Measurements from ENCODE around the gene MEI4.
"Not testable (repeated sequence)": the region's sequence is repeated elsewhere in the genome, so short reads cannot be mapped to it uniquely, and the experiment has no call there.

MEI4 gene

DNA sequence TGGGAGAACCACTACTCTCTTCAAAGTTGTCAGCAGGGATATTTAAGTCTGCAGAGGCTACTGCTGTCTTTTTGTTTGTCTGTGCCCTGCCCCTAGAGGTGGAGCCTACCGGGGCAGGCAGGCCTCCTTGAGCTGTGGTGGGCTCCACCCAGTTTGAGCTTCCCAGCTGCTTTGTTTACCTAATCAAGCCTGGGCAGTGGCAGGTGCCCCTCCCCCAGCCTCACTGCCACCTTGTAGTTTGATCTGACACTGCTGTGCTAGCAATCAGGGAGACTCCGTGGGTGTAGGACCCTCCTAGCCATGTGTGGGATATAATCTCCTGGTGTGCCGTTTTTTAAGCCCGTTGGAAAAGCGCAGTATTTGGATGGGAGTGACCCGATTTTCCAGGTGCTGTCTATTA is 47.3 kb downstream of the MEI4 start:
- H3K9ac ChIP-seq (ENCODE audit: low read length); H3K36me3 ChIP-seq (ENCODE audit: control insufficient read depth, insufficient read depth, low read length); H3K27ac ChIP-seq (ENCODE audit: low read depth, low read length); H3K4me3 ChIP-seq (ENCODE audit: low read length); H3K27me3 ChIP-seq (ENCODE audit: control insufficient read depth, insufficient read depth, low read length); H3K4me1 ChIP-seq (ENCODE audit: control insufficient read depth, insufficient read depth, low read length): not testable (repeated sequence)

DNA sequence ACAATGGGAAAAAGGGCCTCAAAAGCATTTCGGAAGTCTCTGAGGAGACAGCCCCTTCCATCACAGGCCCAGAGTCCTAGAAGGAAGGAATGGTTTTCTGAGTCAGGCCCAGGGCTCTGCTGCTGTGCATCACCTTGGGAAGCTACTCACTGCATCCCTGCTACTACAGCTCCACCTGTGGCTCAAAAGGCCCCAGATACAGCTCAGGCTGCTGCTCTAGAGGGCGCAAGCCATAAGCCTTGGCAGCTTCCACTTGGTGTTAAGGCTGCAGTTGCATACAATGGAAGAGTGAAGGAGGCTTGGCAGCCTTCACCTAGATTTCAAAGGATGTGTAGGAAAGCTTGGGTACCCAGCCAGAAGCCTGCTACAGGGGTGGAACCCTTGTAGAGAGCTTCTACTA is 54.8 kb downstream of the MEI4 start:
- H3K36me3 ChIP-seq (ENCODE audit: control insufficient read depth, insufficient read depth, low read length) = no peaks in the 10 kb centered on the region
- H3K4me3 ChIP-seq (ENCODE audit: low read length) = no peak overlapping the region

DNA sequence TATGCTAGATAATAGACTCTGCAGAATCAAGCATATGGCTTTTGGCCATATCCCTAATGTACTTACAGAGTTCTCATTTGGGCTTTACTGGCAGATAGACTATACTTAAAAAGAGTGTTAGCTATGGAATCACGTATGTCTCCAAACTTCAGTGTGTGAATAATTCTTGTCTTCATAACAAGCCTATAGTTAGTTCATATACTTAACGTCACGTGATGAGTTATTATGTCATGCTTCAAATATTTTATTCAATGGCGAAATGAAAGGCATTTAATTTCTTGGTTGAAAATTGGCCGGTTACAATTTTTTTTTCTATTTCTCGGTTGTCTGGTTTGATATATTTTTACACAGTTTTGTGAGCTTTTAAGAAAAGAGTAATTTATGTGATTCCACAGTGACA is 62.7 kb downstream of the MEI4 start:
- Histone ChIP-seq H3K27ac (ENCODE audit: low read depth, low read length) (no peak overlapping the region), H3K4me1 (ENCODE audit: control insufficient read depth, insufficient read depth, low read length) (no peaks in the 10 kb centered on the region), H3K9ac (ENCODE audit: low read length) (no peak overlapping the region), H3K4me3 (ENCODE audit: low read length) (no peak overlapping the region), H3K27me3 (ENCODE audit: control insufficient read depth, insufficient read depth, low read length) (no peaks in the 10 kb centered on the region), H3K36me3 (ENCODE audit: control insufficient read depth, insufficient read depth, low read length) (no peaks in the 10 kb centered on the region)

More for the DNA sequence above, 54.8 kb downstream of the MEI4 start:
- Histone ChIP-seq H3K27me3 (ENCODE audit: control insufficient read depth, insufficient read depth, low read length) (no peaks in the 10 kb centered on the region), H3K4me1 (ENCODE audit: control insufficient read depth, insufficient read depth, low read length) (no peaks in the 10 kb centered on the region), H3K27ac (ENCODE audit: low read depth, low read length) (no peak overlapping the region), H3K9ac (ENCODE audit: low read length) (no peak overlapping the region)

DNA sequence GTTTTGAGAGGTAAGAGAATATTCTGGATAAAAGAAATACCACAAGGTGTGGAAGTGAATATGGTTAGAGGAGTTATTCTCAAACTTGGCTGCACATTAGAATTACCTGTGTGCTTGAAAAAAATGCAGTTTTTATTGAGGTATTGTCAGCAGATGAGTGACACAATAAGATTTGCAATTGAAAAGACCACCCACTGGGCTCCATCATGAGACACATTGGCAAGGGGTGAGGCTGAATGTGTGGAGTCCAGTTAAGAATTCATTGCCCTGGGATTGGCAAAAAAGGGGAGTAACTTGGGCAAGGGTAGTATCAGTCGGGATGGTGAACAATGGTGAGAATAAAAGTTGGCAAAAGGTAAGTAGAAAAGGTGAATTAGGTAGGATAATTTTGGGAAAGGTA is 63.5 kb downstream of the MEI4 start:
- H3K36me3 ChIP-seq (ENCODE audit: control insufficient read depth, insufficient read depth, low read length) = no peaks in the 10 kb centered on the region
- no peaks in the 10 kb centered on the region for H3K27me3 ChIP-seq (ENCODE audit: control insufficient read depth, insufficient read depth, low read length)
- H3K9ac ChIP-seq (ENCODE audit: low read length) = no peak overlapping the region
- no peaks in the 10 kb centered on the region for H3K4me1 ChIP-seq (ENCODE audit: control insufficient read depth, insufficient read depth, low read length)
- no peak overlapping the region for H3K4me3 ChIP-seq (ENCODE audit: low read length)
- no peak overlapping the region for H3K27ac ChIP-seq (ENCODE audit: low read depth, low read length)

DNA sequence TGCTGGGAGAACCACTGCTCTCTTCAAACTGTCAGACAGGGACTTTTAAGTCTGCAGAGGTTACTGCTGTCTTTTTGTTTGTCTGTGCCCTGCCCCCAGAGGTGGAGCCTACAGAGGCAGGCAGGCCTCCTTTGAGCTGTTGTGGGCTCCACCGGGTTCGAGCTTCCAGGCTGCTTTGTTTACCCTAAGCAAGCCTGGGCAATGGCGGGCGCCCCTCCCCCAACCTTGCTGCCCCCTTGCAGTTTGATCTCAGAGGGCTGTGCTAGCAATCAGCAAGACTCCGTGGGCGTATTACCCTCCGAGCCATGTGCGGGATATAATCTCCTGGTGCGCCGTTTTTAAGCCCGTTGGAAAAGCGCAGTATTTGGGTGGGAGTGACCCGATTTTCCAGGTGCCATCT is 83.2 kb downstream of the MEI4 start:
- not testable (repeated sequence) for H3K4me3 ChIP-seq (ENCODE audit: low read length); H3K36me3 ChIP-seq (ENCODE audit: control insufficient read depth, insufficient read depth, low read length); H3K9ac ChIP-seq (ENCODE audit: low read length); H3K4me1 ChIP-seq (ENCODE audit: control insufficient read depth, insufficient read depth, low read length); H3K27me3 ChIP-seq (ENCODE audit: control insufficient read depth, insufficient read depth, low read length); H3K27ac ChIP-seq (ENCODE audit: low read depth, low read length)

DNA sequence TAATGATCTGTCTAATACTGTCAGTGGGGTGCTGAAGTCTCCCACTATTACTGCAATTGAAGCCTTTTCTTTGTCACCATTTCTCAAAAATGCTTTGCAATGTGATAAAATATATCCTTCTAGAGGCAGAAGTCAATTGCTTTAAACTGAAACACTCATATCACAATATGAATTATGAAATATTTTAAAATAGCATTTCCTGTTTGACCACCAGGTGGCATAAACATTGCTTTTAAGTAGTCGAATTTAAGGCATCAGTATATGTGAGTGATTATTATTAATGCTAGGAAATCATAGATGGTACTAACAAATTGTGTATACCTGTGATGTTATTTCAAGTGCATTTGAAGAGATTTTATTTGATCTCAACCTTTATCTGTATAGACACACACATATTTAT is 87.5 kb downstream of the MEI4 start:
- Histone ChIP-seq H3K27ac (ENCODE audit: low read depth, low read length) (no peak overlapping the region), H3K9ac (ENCODE audit: low read length) (no peak overlapping the region), H3K4me1 (ENCODE audit: control insufficient read depth, insufficient read depth, low read length) (no peaks in the 10 kb centered on the region), H3K27me3 (ENCODE audit: control insufficient read depth, insufficient read depth, low read length) (no peaks in the 10 kb centered on the region), H3K4me3 (ENCODE audit: low read length) (no peak overlapping the region), H3K36me3 (ENCODE audit: control insufficient read depth, insufficient read depth, low read length) (no peaks in the 10 kb centered on the region)

DNA sequence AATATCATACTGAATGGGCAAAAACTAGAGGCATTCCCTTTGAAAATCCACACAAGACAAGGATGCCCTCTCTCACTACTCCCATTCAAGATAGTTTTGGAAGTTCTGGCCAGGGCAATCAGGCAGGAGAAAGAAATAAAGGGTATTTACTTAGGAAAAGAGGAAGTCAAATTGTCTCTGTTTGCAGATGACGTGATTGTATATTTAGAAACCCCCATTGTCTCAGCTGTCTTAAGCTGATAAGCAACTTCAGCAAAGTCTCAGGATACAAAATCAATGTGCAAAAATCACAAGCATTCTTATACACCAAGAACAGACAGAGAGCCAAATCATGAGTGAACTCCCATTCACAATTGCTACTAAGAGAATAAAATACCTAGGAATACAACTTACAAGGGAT is 99.3 kb downstream of the MEI4 start:
- H3K4me1 ChIP-seq (ENCODE audit: control insufficient read depth, insufficient read depth, low read length); H3K9ac ChIP-seq (ENCODE audit: low read length); H3K4me3 ChIP-seq (ENCODE audit: low read length); H3K27me3 ChIP-seq (ENCODE audit: control insufficient read depth, insufficient read depth, low read length); H3K27ac ChIP-seq (ENCODE audit: low read depth, low read length); H3K36me3 ChIP-seq (ENCODE audit: control insufficient read depth, insufficient read depth, low read length): not testable (repeated sequence)

DNA sequence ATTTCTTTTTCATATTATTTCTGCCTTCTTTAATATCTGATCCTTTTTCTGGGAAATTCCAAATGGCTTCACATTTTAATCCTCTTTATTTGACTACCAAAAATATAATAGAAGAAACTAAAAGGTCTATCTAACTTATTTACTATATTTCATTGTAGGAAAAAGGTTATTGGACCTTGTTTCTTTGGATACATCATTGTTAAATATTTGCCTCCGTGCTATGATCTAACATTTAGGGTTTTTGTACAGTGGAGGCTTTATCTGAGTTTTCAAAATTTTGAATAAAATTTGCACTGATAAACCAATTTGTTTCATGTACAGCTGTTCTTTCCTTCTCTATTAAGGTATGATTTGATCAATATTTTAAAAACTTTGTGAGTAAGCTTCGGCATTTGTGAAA is 109.5 kb downstream of the MEI4 start:
- H3K9ac ChIP-seq (ENCODE audit: low read length) = no peak overlapping the region
- no peaks in the 10 kb centered on the region for H3K4me1 ChIP-seq (ENCODE audit: control insufficient read depth, insufficient read depth, low read length)
- no peak overlapping the region for H3K4me3 ChIP-seq (ENCODE audit: low read length)
- no peaks in the 10 kb centered on the region for H3K27me3 ChIP-seq (ENCODE audit: control insufficient read depth, insufficient read depth, low read length)
- no peak overlapping the region for H3K27ac ChIP-seq (ENCODE audit: low read depth, low read length)
- no peaks in the 10 kb centered on the region for H3K36me3 ChIP-seq (ENCODE audit: control insufficient read depth, insufficient read depth, low read length)

DNA sequence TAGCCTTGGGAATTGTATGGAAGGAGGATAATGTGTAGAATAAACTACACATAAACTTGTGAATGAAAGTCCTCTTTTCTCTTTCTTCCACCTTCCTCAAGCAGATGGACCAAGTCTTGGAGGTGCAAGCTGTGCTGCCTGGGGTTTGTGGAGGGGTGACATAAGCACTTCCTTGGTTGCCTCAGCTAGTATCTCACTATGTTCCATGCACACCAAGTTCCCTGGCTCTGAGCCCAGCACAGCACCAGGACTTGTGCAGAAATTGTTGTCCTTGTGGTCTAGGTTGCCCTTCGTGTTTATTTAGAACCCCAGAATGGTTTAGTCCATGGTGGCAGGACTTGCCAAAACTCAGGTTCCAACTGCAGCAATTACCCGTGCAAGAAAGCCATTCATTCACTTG is 110.3 kb downstream of the MEI4 start:
- H3K27me3 ChIP-seq (ENCODE audit: control insufficient read depth, insufficient read depth, low read length) = no peaks in the 10 kb centered on the region
- H3K9ac ChIP-seq (ENCODE audit: low read length) = no peak overlapping the region

DNA sequence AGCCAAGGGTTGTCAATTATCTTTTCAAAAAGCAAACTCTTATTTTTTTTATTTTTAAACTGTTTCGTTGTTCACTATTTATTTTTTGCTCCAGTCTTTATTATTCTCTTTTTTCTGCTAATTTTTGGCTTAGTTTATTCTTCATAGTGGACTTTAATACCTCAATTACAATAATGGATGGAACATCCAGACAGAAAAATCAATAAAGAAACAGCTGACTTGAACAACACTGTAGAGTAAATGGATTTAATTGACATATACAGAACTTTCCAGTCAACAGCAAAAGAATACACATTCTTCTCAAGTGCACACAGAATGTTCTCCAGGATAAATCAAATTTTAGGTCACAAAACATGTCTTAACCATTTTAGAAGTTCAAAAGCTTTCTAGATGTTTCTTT is 111.5 kb downstream of the MEI4 start:
- Histone ChIP-seq H3K27me3 (ENCODE audit: control insufficient read depth, insufficient read depth, low read length) (no peaks in the 10 kb centered on the region), H3K36me3 (ENCODE audit: control insufficient read depth, insufficient read depth, low read length) (no peaks in the 10 kb centered on the region), H3K4me3 (ENCODE audit: low read length) (no peak overlapping the region), H3K27ac (ENCODE audit: low read depth, low read length) (no peak overlapping the region), H3K4me1 (ENCODE audit: control insufficient read depth, insufficient read depth, low read length) (no peaks in the 10 kb centered on the region), H3K9ac (ENCODE audit: low read length) (no peak overlapping the region)

More for the DNA sequence above, 110.3 kb downstream of the MEI4 start:
- Histone ChIP-seq H3K4me1 (ENCODE audit: control insufficient read depth, insufficient read depth, low read length) (no peaks in the 10 kb centered on the region), H3K4me3 (ENCODE audit: low read length) (no peak overlapping the region), H3K36me3 (ENCODE audit: control insufficient read depth, insufficient read depth, low read length) (no peaks in the 10 kb centered on the region), H3K27ac (ENCODE audit: low read depth, low read length) (no peak overlapping the region)

DNA sequence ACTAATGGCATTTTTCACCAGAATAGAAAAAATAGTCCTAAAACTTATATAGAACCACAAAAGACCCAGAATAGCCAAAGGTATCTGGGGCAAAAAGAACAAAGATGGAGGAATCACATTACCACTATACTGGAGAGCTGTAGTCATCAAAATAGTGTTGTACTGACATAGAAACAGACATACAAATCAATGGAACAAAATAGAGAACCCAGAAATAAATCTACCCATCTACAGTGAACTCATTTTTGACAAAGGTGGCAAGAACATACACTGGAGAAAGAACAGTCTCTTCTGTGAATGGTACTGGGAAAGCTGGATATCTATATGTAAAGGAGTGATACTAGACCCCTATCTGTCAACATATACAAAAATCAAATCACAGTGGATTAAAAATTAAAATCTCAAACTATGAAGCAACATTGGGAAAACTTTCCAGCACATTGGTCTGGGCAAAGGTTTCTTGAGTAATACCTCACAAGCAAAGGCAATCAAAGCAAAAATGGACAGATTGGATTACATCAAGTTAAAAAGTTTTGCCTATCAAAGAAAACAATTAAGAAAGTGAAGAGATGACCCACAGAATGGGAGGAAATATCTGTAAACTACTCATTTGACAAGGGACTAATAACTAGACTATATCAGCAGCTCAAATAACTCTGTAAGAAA is 120.5 kb downstream of the MEI4 start:
- Histone ChIP-seq H3K36me3 (ENCODE audit: control insufficient read depth, insufficient read depth, low read length) (no peaks in the 10 kb centered on the region), H3K27ac (ENCODE audit: low read depth, low read length) (no peak overlapping the region), H3K27me3 (ENCODE audit: control insufficient read depth, insufficient read depth, low read length) (no peaks in the 10 kb centered on the region), H3K4me3 (ENCODE audit: low read length) (no peak overlapping the region), H3K4me1 (ENCODE audit: control insufficient read depth, insufficient read depth, low read length) (no peaks in the 10 kb centered on the region), H3K9ac (ENCODE audit: low read length) (no peak overlapping the region)

DNA sequence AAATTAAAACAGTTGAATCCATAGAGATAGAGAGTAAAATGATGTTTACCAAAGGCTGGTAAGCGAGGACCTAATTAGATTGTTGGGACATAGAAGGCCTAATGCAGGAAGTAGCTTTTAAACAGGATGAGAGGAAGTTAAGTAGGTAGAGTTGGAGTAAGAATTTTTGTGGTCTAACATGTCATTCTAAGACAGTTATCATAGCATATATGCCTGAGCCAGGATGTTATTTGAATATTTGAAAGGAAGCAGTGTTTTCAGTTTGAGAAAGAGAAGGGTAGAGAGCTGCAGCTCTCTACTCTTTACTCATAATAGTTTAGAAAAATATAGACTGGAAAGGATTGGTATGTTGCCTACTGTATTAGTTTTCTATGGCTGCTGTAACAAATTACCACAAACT is 121.6 kb downstream of the MEI4 start:
- Histone ChIP-seq H3K4me1 (ENCODE audit: control insufficient read depth, insufficient read depth, low read length) (no peaks in the 10 kb centered on the region), H3K9ac (ENCODE audit: low read length) (no peak overlapping the region), H3K27me3 (ENCODE audit: control insufficient read depth, insufficient read depth, low read length) (no peaks in the 10 kb centered on the region), H3K4me3 (ENCODE audit: low read length) (no peak overlapping the region), H3K36me3 (ENCODE audit: control insufficient read depth, insufficient read depth, low read length) (no peaks in the 10 kb centered on the region), H3K27ac (ENCODE audit: low read depth, low read length) (no peak overlapping the region)

DNA sequence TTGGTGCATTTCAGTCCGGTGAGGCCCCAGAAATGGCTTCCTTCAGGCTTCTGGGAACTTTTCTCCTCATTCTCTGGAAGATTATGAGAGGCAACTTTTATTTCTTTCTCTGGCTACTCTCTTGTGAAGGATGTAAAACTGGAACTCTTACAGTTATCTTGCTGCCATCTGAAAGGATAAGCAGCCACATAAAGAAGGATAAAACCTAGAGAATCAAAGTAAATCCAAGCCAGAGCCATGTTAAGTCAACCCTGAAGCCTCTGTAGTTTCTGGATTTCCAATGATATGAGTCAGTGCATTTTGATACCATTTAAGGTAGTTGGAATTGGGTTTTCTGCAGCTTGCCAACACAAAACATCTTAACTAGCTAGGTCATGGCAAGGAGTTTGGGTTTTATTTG is 123.6 kb downstream of the MEI4 start:
- H3K27me3 ChIP-seq (ENCODE audit: control insufficient read depth, insufficient read depth, low read length) = no peaks in the 10 kb centered on the region
- H3K4me1 ChIP-seq (ENCODE audit: control insufficient read depth, insufficient read depth, low read length) = no peaks in the 10 kb centered on the region
- H3K36me3 ChIP-seq (ENCODE audit: control insufficient read depth, insufficient read depth, low read length) = no peaks in the 10 kb centered on the region
- H3K4me3 ChIP-seq (ENCODE audit: low read length) = no peak overlapping the region
- no peak overlapping the region for H3K9ac ChIP-seq (ENCODE audit: low read length)
- no peak overlapping the region for H3K27ac ChIP-seq (ENCODE audit: low read depth, low read length)

Measured in rectal smooth muscle tissue (tissue), 1 donor.